Measurements from ENCODE around the gene CEP170. TPM values are rescaled to one million over a fixed set of nuclear protein-coding genes. Genes with fewer than 3 reads are reported as not detected.

Gene CEP170
- total RNA-seq, 2 donors from 2014 or later: 11.6 to 17.5 TPM

DNA sequence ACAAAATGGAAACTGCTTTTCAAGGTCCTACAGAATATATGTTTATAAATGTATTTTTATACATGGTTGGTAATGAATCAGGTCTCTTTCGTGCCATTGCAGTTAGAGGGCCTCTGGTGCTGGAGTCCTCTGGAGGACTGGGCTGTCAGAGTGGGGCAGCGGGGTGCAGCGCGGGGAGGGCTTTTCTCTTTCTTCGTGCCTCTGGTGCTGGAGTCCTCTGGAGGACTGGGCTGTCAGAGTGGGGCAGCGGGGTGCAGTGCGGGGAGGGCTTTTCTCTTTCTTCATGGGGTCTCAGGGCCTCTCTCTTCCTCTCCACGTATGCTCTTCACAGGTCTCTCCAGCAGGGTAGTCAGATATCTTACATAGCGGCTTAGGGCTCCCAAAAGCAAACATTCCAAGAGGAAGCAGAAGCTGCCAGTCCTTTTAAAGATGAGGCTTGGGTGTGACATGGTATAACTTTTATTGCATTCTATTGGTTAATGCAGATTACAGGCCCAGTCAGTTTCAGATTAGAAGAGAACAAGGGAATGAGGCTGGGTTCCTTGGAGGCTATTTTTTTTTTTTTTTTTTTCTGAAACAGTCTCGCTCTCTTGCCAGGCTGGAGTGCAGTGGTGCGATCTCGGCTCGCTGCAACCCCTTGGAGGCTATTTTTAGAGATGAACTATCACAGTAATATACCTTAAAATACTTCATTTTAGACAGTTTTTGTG is 13.8 kb upstream of the CEP170 start:
- Histone ChIP-seq H3K4me3 (no peak overlapping the region), H3K9ac (ENCODE audit: low read depth in 2 of 2, low read length in 2 of 2) (no peak overlapping the region), H3K9me3 (no peaks in the 10 kb centered on the region), H3K36me3 (no peaks in the 10 kb centered on the region), H3K27ac (no peak overlapping the region), H3K27me3 (no peaks in the 10 kb centered on the region), H3K4me1 (no peaks in the 10 kb centered on the region)
- intact Hi-C loops (cut with DNase I): no loop called here
- no peak for DNase-seq
- TF ChIP-seq, protein P1, sequence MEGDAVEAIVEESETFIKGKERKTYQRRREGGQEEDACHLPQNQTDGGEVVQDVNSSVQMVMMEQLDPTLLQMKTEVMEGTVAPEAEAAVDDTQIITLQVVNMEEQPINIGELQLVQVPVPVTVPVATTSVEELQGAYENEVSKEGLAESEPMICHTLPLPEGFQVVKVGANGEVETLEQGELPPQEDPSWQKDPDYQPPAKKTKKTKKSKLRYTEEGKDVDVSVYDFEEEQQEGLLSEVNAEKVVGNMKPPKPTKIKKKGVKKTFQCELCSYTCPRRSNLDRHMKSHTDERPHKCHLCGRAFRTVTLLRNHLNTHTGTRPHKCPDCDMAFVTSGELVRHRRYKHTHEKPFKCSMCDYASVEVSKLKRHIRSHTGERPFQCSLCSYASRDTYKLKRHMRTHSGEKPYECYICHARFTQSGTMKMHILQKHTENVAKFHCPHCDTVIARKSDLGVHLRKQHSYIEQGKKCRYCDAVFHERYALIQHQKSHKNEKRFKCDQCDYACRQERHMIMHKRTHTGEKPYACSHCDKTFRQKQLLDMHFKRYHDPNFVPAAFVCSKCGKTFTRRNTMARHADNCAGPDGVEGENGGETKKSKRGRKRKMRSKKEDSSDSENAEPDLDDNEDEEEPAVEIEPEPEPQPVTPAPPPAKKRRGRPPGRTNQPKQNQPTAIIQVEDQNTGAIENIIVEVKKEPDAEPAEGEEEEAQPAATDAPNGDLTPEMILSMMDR (IDR thresholded peaks at IDR 0.05): no peak

DNA sequence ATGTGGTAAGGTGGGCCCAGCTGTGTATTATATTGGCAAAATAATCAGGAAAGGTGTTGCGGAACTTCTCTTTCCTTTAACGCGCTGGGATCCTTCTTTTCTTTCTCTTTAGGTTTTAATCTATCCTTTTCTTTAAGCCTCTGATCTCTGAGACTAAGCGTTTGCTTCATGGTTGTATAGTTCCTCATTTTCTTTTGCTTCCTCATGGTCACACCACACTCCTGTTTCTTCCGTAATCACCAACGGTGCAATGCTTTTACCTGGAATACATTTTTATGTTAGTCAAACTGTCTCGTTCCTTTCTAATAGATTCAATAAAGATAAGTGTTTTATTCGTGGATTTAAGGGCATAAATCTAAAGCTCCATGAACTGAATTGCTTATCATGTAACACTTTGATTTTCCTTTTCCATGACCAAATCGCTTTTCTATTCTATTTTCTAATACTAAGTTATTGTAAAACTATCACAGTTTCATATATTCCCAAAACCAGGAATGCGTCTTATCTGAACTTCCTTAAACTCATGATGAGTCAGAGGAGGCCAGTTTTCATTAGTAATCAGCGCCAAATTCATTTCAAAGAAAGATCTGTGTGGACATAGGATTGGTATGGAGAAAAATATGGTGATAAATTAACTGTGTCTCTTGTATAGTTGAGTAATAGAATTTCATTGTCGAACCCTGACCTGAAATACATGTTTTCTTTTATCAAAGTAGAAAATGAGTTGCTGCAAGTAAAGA is 13.0 kb upstream of the CEP170 start:
- Histone ChIP-seq H3K4me3 (no peak overlapping the region), H3K27ac (peak overlapping the region; percentile 20), H3K27me3 (no peaks in the 10 kb centered on the region), H3K9me3 (no peaks in the 10 kb centered on the region), H3K4me1 (no peaks in the 10 kb centered on the region), H3K9ac (ENCODE audit: low read depth in 2 of 2, low read length in 2 of 2) (no peak overlapping the region), H3K36me3 (no peaks in the 10 kb centered on the region)
- intact Hi-C loops (cut with DNase I): no loop called here
- TF ChIP-seq, protein P1 (IDR thresholded peaks at IDR 0.05): no peak
- no peak for DNase-seq

DNA sequence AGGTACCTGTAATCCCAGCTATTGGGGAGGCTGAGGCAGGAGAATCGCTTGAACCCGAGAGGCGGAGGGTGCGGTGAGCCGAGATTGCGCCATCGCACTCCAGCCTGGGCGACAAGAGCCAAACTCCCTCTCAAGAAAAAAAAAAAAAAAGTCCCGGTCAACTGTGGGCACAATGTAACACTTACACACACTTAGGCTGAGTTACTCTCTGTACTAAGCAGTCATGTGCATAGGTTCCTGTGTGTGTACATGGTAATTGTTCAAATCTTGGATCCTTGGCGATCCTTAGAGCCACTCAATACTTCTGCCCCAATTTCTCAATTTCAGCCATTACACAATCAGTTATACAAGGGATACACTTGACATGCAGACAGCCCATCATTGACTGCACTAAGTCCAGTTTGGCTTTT is 12.4 kb upstream of the CEP170 start:
- no peak overlapping the region for H3K4me3 ChIP-seq
- H3K9me3 ChIP-seq: no peaks in the 10 kb centered on the region
- H3K27me3 ChIP-seq: no peaks in the 10 kb centered on the region
- H3K27ac ChIP-seq: peak overlapping the region; percentile 20
- no peaks in the 10 kb centered on the region for H3K36me3 ChIP-seq
- no peak for DNase-seq
- TF ChIP-seq, protein P1 (IDR thresholded peaks at IDR 0.05): no peak
- H3K4me1 ChIP-seq: no peaks in the 10 kb centered on the region
- no peak overlapping the region for H3K9ac ChIP-seq (ENCODE audit: low read depth in 2 of 2, low read length in 2 of 2)
- intact Hi-C loops (cut with DNase I): no loop called here

DNA sequence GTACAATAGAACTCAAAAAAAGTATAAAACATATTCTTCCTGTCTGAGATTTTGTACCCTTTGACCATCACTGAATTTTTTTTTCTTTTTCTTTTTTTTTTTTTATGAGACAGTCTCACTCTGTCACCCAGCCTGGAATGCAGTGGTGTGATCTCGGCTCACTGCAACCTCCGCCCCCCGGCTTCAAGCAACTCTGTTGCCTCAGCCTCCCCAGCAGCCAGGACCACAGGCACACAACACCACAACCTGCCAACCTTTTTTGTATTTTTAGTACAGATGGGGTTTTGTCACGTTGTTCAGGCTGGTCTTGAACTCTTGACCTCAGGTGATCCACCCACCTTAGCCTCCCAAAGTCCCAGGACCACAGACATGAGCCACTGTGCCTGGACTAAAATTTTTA is 11.2 kb upstream of the CEP170 start:
- no peaks in the 10 kb centered on the region for H3K9me3 ChIP-seq
- no peak overlapping the region for H3K4me3 ChIP-seq
- TF ChIP-seq, protein P1 (IDR thresholded peaks at IDR 0.05): no peak
- no peak for DNase-seq
- H3K27me3 ChIP-seq: no peaks in the 10 kb centered on the region
- no peak overlapping the region for H3K9ac ChIP-seq (ENCODE audit: low read depth in 2 of 2, low read length in 2 of 2)
- intact Hi-C loops (cut with DNase I): no loop called here
- H3K27ac ChIP-seq: no peak overlapping the region
- H3K36me3 ChIP-seq: no peaks in the 10 kb centered on the region
- no peaks in the 10 kb centered on the region for H3K4me1 ChIP-seq

DNA sequence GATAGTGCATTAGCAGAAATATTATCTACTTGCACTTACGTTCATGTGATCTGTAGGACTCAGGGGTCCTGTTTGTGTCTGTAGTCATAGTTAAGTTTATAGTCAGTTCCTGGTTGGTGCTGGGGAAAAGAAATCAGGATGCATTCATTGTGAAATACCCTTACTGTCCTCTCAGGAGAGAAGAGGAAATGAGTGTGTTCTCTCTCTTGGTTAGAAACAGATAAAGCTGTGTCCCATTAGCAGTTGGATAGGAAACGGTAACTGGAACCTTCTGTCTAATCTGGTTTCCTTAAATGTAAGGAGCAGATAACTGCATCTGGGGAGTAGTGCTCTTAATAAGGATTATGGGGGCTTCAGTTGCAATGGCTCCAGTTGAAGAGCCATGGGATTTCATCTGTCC is 9.6 kb upstream of the CEP170 start:
- no peak for DNase-seq
- Histone ChIP-seq H3K9ac (ENCODE audit: low read depth in 2 of 2, low read length in 2 of 2) (no peak overlapping the region), H3K4me1 (no peaks in the 10 kb centered on the region), H3K27me3 (no peaks in the 10 kb centered on the region), H3K9me3 (no peaks in the 10 kb centered on the region), H3K27ac (peak overlapping the region; percentile 15), H3K4me3 (no peak overlapping the region), H3K36me3 (no peaks in the 10 kb centered on the region)
- TF ChIP-seq, protein P1 (IDR thresholded peaks at IDR 0.05): no peak
- intact Hi-C loops (cut with DNase I): no loop called here

Measured in colonic mucosa (tissue), 4 donors.